Esophagus muscularis mucosa (tissue), 3 donors: ENCODE measurements around the gene FABP2.
"Not testable (repeated sequence)": the region's sequence is repeated elsewhere in the genome, so short reads cannot be mapped to it uniquely, and the experiment has no call there.

ENCODE experiments used
- POLR2A ChIP-seq: fragments of 450-650 bp; IDR thresholded peaks from one replicate; pipeline ENCODE4 v1.6.1; 2017; ENCODE audit warnings: antibody characterized with exemption, moderate library complexity, mild to moderate bottlenecking, low read depth
- POLR2AphosphoS5 ChIP-seq, 2 donors: sonication (generic); formaldehyde crosslinking; IDR thresholded peaks; one replicate each; pipeline ENCODE4 v1.6.1; 2017; ENCODE audit warnings: antibody characterized with exemption in 2 of 2
- TF ChIP-seq, protein P1 (sequence below), 3 experiments: fragments of 200-600 bp in 2 of 3; fragments of 450-650 bp in 1 of 3; sonication (generic) in 2 of 3; IDR thresholded peaks; one replicate each; pipeline ENCODE4 v1.5.1; 2017 to 2019; ENCODE audit warnings: antibody characterized with exemption in 3 of 3, mild to moderate bottlenecking in 2 of 3, moderate library complexity in 1 of 3

DNA sequence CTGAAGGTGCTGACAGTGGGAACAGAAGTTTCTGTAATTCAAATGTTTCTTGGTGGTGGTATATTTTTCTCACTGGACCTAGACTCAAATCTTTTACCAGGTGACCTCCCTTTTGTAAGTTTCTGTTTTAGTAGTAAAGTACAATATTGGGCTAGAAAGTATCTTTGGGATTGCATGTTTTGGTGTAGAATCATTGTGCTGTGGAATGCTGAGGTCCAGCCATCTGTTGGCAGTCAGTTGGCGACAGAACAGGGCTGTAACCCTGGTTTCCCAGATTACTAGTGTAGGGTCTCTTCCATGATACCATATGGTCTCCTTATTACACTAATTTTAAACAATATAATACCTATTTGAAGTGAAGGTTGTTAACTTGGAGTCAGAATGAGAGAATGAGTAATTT is 34.9 kb upstream of the FABP2 start:
- TF ChIP-seq, protein P1, sequence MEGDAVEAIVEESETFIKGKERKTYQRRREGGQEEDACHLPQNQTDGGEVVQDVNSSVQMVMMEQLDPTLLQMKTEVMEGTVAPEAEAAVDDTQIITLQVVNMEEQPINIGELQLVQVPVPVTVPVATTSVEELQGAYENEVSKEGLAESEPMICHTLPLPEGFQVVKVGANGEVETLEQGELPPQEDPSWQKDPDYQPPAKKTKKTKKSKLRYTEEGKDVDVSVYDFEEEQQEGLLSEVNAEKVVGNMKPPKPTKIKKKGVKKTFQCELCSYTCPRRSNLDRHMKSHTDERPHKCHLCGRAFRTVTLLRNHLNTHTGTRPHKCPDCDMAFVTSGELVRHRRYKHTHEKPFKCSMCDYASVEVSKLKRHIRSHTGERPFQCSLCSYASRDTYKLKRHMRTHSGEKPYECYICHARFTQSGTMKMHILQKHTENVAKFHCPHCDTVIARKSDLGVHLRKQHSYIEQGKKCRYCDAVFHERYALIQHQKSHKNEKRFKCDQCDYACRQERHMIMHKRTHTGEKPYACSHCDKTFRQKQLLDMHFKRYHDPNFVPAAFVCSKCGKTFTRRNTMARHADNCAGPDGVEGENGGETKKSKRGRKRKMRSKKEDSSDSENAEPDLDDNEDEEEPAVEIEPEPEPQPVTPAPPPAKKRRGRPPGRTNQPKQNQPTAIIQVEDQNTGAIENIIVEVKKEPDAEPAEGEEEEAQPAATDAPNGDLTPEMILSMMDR (IDR thresholded peaks at IDR 0.05) = not testable (repeated sequence)
- TF ChIP-seq POLR2A; POLR2AphosphoS5 (IDR thresholded peaks at IDR 0.05): not testable (repeated sequence)
